ENCODE results near the gene IGSF1.

The IGSF1 gene

DNA sequence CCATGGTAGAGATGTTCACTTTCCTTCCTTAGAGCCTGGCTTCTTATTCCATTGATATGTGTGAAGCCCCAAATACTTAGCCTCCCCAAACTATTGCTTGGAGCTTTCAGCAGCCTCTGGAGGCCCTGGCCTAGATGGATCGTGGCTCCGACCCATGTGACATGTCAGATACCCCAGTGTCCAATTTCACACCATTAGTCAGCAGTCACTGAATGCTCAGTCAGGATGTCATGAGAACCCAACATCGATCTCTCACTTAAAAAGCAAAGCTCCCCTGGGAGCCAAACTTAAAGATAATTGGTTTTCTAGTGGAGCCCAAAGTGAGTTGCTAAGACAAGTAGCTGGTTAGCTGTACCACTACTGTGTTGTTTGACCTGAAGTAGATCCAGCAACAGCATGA lies 41.6 kb upstream of the IGSF1 start:
- H3K36me3 ChIP-seq (replicated peaks; ENCODE audit: insufficient read depth, low read length) = no peaks in the 10 kb centered on the region
- H3K4me1 ChIP-seq (ENCODE audit: low read length) = no peaks in the 10 kb centered on the region
- no peak overlapping the region for H3K4me3 ChIP-seq (ENCODE audit: low read length)
- DNase-seq = no peak
- no peaks in the 10 kb centered on the region for H4K20me1 ChIP-seq (ENCODE audit: insufficient read depth, low read length)
- H3K9ac ChIP-seq (ENCODE audit: low read length) = no peak overlapping the region
- no peaks in the 10 kb centered on the region for H3K9me3 ChIP-seq (replicated peaks; ENCODE audit: insufficient read depth, low read length)
- H3K27ac ChIP-seq (ENCODE audit: low read length) = no peak overlapping the region
- no peaks in the 10 kb centered on the region for H3K9me2 ChIP-seq (replicated peaks; ENCODE audit: insufficient read depth, low read length)
- TF ChIP-seq, protein P1, sequence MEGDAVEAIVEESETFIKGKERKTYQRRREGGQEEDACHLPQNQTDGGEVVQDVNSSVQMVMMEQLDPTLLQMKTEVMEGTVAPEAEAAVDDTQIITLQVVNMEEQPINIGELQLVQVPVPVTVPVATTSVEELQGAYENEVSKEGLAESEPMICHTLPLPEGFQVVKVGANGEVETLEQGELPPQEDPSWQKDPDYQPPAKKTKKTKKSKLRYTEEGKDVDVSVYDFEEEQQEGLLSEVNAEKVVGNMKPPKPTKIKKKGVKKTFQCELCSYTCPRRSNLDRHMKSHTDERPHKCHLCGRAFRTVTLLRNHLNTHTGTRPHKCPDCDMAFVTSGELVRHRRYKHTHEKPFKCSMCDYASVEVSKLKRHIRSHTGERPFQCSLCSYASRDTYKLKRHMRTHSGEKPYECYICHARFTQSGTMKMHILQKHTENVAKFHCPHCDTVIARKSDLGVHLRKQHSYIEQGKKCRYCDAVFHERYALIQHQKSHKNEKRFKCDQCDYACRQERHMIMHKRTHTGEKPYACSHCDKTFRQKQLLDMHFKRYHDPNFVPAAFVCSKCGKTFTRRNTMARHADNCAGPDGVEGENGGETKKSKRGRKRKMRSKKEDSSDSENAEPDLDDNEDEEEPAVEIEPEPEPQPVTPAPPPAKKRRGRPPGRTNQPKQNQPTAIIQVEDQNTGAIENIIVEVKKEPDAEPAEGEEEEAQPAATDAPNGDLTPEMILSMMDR (IDR thresholded peaks at IDR 0.05; ENCODE audit: low read length) = no peak
- TF ChIP-seq EZH2 (optimal IDR thresholded peaks at IDR 0.05; ENCODE audit: low read depth, low read length) = no peak
- no peak for TF ChIP-seq EZH2phosphoT487 (IDR thresholded peaks at IDR 0.05; ENCODE audit: low read length)
- no peaks in the 10 kb centered on the region for H3F3A ChIP-seq (ENCODE audit: insufficient read depth, low read length)
- H3K27me3 ChIP-seq (replicated peaks; ENCODE audit: insufficient read depth, low read length) = no peaks in the 10 kb centered on the region
- no peak overlapping the region for H2AFZ ChIP-seq (ENCODE audit: low read length)
- H3K79me2 ChIP-seq (ENCODE audit: low read length) = no peaks in the 10 kb centered on the region
- H3K4me2 ChIP-seq (ENCODE audit: low read depth, low read length) = no peak overlapping the region

DNA sequence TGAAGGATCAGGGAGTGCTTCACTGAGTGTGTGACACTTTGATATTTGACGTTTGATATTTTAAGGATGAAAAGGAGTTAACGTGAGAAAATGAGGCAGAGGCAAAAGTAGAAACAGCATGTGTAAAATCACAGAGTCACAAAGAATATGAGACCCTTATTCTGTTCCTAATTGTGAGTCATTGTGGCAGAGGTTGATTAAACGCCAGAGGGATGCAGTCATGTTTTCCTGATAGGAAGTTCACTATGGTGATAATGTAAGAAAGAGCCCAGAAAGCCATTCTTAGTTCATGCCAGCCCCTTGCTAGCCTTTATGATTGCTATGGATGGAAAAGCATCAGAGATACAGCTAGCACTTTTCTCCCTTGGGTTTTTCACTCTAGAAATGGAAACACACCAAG lies 33.5 kb upstream of the IGSF1 start:
- no peak overlapping the region for H2AFZ ChIP-seq (ENCODE audit: low read length)
- no peaks in the 10 kb centered on the region for H4K20me1 ChIP-seq (ENCODE audit: insufficient read depth, low read length)
- H3F3A ChIP-seq (ENCODE audit: insufficient read depth, low read length) = no peaks in the 10 kb centered on the region
- no peaks in the 10 kb centered on the region for H3K9me3 ChIP-seq (replicated peaks; ENCODE audit: insufficient read depth, low read length)
- DNase-seq = no peak
- H3K4me3 ChIP-seq (ENCODE audit: low read length) = no peak overlapping the region
- TF ChIP-seq, protein P1 (IDR thresholded peaks at IDR 0.05; ENCODE audit: low read length) = no peak
- TF ChIP-seq EZH2 (optimal IDR thresholded peaks at IDR 0.05; ENCODE audit: low read depth, low read length) = no peak
- TF ChIP-seq EZH2phosphoT487 (IDR thresholded peaks at IDR 0.05; ENCODE audit: low read length) = no peak
- H3K36me3 ChIP-seq (replicated peaks; ENCODE audit: insufficient read depth, low read length) = no peaks in the 10 kb centered on the region
- no peaks in the 10 kb centered on the region for H3K4me1 ChIP-seq (ENCODE audit: low read length)
- no peaks in the 10 kb centered on the region for H3K9me2 ChIP-seq (replicated peaks; ENCODE audit: insufficient read depth, low read length)
- no peak overlapping the region for H3K27ac ChIP-seq (ENCODE audit: low read length)
- no peaks in the 10 kb centered on the region for H3K27me3 ChIP-seq (replicated peaks; ENCODE audit: insufficient read depth, low read length)
- no peak overlapping the region for H3K9ac ChIP-seq (ENCODE audit: low read length)
- no peak overlapping the region for H3K4me2 ChIP-seq (ENCODE audit: low read depth, low read length)
- H3K79me2 ChIP-seq (ENCODE audit: low read length) = no peaks in the 10 kb centered on the region

DNA sequence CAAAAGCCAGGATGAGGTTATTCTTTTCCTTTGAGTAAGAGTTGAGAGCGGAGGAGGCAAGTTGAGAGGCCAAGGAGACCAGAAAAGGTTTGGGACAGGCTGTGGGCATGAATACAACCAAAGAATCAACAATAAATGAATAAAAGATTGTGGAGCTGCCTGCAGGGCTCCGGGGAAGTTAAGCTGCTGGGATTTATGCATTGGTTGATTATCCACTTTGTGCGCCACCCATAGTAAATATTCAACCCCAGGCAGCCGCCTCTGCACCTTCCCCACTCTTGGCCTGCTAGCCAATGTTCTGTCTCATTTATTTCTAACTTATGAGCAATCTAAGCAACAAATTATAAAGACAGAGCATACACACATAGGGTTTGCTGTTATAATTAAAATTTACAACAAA lies 28.2 kb upstream of the IGSF1 start:
- H2AFZ ChIP-seq (ENCODE audit: low read length) = no peak overlapping the region
- TF ChIP-seq, protein P1 (IDR thresholded peaks at IDR 0.05; ENCODE audit: low read length) = no peak
- no peak for TF ChIP-seq EZH2phosphoT487 (IDR thresholded peaks at IDR 0.05; ENCODE audit: low read length)
- TF ChIP-seq EZH2 (optimal IDR thresholded peaks at IDR 0.05; ENCODE audit: low read depth, low read length) = no peak
- no peaks in the 10 kb centered on the region for H3K4me1 ChIP-seq (ENCODE audit: low read length)
- H3K9ac ChIP-seq (ENCODE audit: low read length) = no peak overlapping the region
- H3K27me3 ChIP-seq (replicated peaks; ENCODE audit: insufficient read depth, low read length) = no peaks in the 10 kb centered on the region
- no peak overlapping the region for H3K27ac ChIP-seq (ENCODE audit: low read length)
- H3K4me3 ChIP-seq (ENCODE audit: low read length) = no peak overlapping the region
- H3K9me2 ChIP-seq (replicated peaks; ENCODE audit: insufficient read depth, low read length) = no peaks in the 10 kb centered on the region
- H3K36me3 ChIP-seq (replicated peaks; ENCODE audit: insufficient read depth, low read length) = no peaks in the 10 kb centered on the region
- no peaks in the 10 kb centered on the region for H3K9me3 ChIP-seq (replicated peaks; ENCODE audit: insufficient read depth, low read length)
- no peak overlapping the region for H3K4me2 ChIP-seq (ENCODE audit: low read depth, low read length)
- DNase-seq = no peak
- H4K20me1 ChIP-seq (ENCODE audit: insufficient read depth, low read length) = no peaks in the 10 kb centered on the region
- H3F3A ChIP-seq (ENCODE audit: insufficient read depth, low read length) = no peaks in the 10 kb centered on the region
- H3K79me2 ChIP-seq (ENCODE audit: low read length) = no peaks in the 10 kb centered on the region

Measured in MM.1S (cell line).